WTC11 (cell line): ENCODE results near the gene TXNRD1. TPM values are rescaled to one million over a fixed set of nuclear protein-coding genes. Genes with fewer than 3 reads are reported as not detected.

Source experiments
- ATAC-seq: fragments of 200-7000 bp; cut with Tn5 transposase; 2 replicates; pipeline ENCODE4 v1.10.0; 2021; ENCODE audit warnings: mild to moderate bottlenecking, moderate library complexity
- CTCF ChIA-PET: fragments of 300-600 bp; sonication (Branson Sonifier 250); formaldehyde crosslinking; loops from one replicate; lab custom pipeline; 2021; ENCODE audit warnings: antibody characterized with exemption; lab: Charles Lee
- POLR2A ChIA-PET: fragments of 350-600 bp; sonication (Branson Sonifier 250); formaldehyde crosslinking; loops from one replicate; lab custom pipeline; 2021; ENCODE audit warnings: antibody characterized with exemption; lab: Charles Lee
- DNase-seq: peaks from one replicate; pipeline ENCODE4 v3.0.0; 2021; ENCODE audit warnings: low spot score
- H3K27ac Mint-ChIP-seq: 2 replicates; pipeline ENCODE4 v1.8.0; 2021; ENCODE audit warnings: mixed read lengths
- H3K27me3 Mint-ChIP-seq: 2 replicates; pipeline ENCODE4 v1.8.0; 2021; ENCODE audit warnings: low read depth, mild to moderate bottlenecking, moderate library complexity, mixed read lengths
- H3K36me3 Mint-ChIP-seq: 2 replicates; pipeline ENCODE4 v1.8.0; 2021; ENCODE audit warnings: mixed read lengths
- H3K4me1 Mint-ChIP-seq: 2 replicates; pipeline ENCODE4 v1.8.0; 2022; ENCODE audit warnings: mixed read lengths
- H3K4me3 Mint-ChIP-seq: 2 replicates; pipeline ENCODE4 v1.8.0; 2021; ENCODE audit warnings: mild to moderate bottlenecking, moderate library complexity, mixed read lengths
- H3K9me3 Mint-ChIP-seq: 2 replicates; pipeline ENCODE4 v1.8.0; 2021; ENCODE audit warnings: mixed read lengths
- ATF6 ChIP-seq: sonication (generic); formaldehyde crosslinking; IDR thresholded peaks from 2 replicates; pipeline ENCODE4 v1.8.1; 2023; ENCODE audit warnings: mild to moderate bottlenecking, missing genetic modification reagents
- CDX4 ChIP-seq: fragments of 250-450 bp; sonication (Bioruptor Pico); IDR thresholded peaks from 2 replicates; pipeline ENCODE4 v1.9.0; 2021; ENCODE audit warnings: moderate library complexity, mild to moderate bottlenecking, inconsistent platforms, borderline replicate concordance
- CREB1 ChIP-seq: sonication (generic); formaldehyde crosslinking; IDR thresholded peaks from 2 replicates; pipeline ENCODE4 v1.8.0; 2023; ENCODE audit warnings: mild to moderate bottlenecking, missing genetic modification reagents
- ELF4 ChIP-seq: sonication (generic); formaldehyde crosslinking; IDR thresholded peaks from 2 replicates; pipeline ENCODE4 v1.8.1; 2022; ENCODE audit warnings: low read depth, mild to moderate bottlenecking, moderate library complexity, missing genetic modification reagents
- ERG ChIP-seq: fragments of 250-450 bp; sonication (Bioruptor Pico); IDR thresholded peaks from 2 replicates; pipeline ENCODE4 v1.8.0; 2021; ENCODE audit warnings: mild to moderate bottlenecking
- FOXK1 ChIP-seq: sonication (generic); formaldehyde crosslinking; IDR thresholded peaks from 2 replicates; pipeline ENCODE4 v1.8.0; 2022; ENCODE audit warnings: mild to moderate bottlenecking, moderate library complexity, missing genetic modification reagents
- FOXP1 ChIP-seq: sonication (generic); formaldehyde crosslinking; IDR thresholded peaks from 2 replicates; pipeline ENCODE4 v1.8.0; 2022; ENCODE audit warnings: missing genetic modification reagents, mild to moderate bottlenecking, moderate library complexity, borderline replicate concordance
- FOXP4 ChIP-seq: sonication (generic); formaldehyde crosslinking; IDR thresholded peaks from 2 replicates; pipeline ENCODE4 v1.8.0; 2022; ENCODE audit warnings: mild to moderate bottlenecking, missing genetic modification reagents
- JUN ChIP-seq: sonication (generic); formaldehyde crosslinking; IDR thresholded peaks from 2 replicates; pipeline ENCODE4 v1.8.0; 2023; ENCODE audit warnings: mild to moderate bottlenecking, missing genetic modification reagents
- MXD4 ChIP-seq: fragments of 250-450 bp; sonication (Bioruptor Pico); IDR thresholded peaks from 2 replicates; pipeline ENCODE4 v1.8.0; 2021; ENCODE audit warnings: mild to moderate bottlenecking, moderate library complexity, borderline replicate concordance
- PRRX2 ChIP-seq: fragments of 250-450 bp; sonication (Bioruptor Pico); IDR thresholded peaks from 2 replicates; pipeline ENCODE4 v1.8.0; 2021; ENCODE audit warnings: mild to moderate bottlenecking
- TEAD1 ChIP-seq: sonication (generic); formaldehyde crosslinking; IDR thresholded peaks from 2 replicates; pipeline ENCODE4 v1.8.0; 2022; ENCODE audit warnings: mild to moderate bottlenecking, missing genetic modification reagents
- USF1 ChIP-seq: sonication (generic); formaldehyde crosslinking; IDR thresholded peaks from 2 replicates; pipeline ENCODE4 v1.8.0; 2022; ENCODE audit warnings: mild to moderate bottlenecking, missing genetic modification reagents
- total RNA-seq: library from RNA; stranded (reverse); gene quantifications from 3 replicates; pipeline ENCODE4 v1.2.3, GENCODE V29; 2021
- TF ChIP-seq, protein P1 (sequence below): sonication (generic); formaldehyde crosslinking; IDR thresholded peaks from 2 replicates; pipeline ENCODE4 v1.8.1; 2022; ENCODE audit warnings: low read depth, missing genetic modification reagents, borderline replicate concordance
- TF ChIP-seq, protein P2 (sequence below): fragments of 250-450 bp; sonication (Bioruptor Pico); IDR thresholded peaks from 2 replicates; pipeline ENCODE4 v1.9.0; 2021; ENCODE audit warnings: mild to moderate bottlenecking, borderline replicate concordance
- TF ChIP-seq, protein P3 (sequence below): fragments of 250-450 bp; sonication (Bioruptor Pico); IDR thresholded peaks from 2 replicates; pipeline ENCODE4 v1.9.0; 2021; ENCODE audit warnings: mild to moderate bottlenecking
- TF ChIP-seq, protein P4 (sequence below): sonication (generic); formaldehyde crosslinking; IDR thresholded peaks from 2 replicates; pipeline ENCODE4 v1.8.0; 2022; ENCODE audit warnings: mild to moderate bottlenecking, missing genetic modification reagents

Gene TXNRD1
- total RNA-seq, 1 experiment from 2014 or later: 113 TPM

DNA sequence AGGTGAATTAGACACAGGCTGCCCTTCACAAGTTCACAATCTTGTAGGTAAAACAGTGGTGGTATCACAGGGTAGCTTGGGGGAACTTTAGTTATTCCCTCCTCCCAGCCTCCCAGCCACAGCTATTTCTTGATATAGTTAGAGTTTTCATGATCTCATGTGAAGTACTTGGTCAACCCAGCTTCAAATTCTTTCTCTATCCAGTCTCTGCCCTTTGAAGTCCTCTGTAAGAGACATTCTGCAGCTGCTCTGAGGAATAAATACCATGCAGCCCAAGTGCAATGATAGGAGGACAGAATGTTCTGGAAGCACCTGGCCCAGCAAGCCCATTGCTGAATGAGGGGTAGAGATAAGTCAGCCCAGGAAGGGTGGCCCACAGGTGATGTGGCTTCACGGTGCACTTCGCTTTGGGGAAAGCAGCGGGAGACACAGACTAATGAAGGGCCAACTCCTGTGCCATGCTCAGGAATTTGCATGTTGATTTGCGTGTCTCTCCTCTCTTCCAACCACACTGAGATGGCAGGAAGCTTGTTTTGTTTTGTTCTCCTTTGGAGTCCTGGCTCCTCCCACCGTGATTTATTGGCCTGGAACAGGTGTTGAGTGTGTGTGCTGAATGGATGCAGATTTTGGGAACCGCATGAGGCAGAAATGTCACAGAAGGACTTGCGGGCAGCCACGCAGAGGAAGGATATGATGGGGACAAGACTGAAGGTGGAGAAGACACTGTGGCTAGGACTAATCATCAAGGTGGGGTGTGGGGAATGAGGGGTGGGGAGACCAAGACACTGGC is 8.0 kb upstream of the TXNRD1 start:
- TF ChIP-seq ERG (no peak), FOXP1 (CRISPR knock-in tag) (no peak), MXD4 (no peak), TEAD1 (CRISPR knock-in tag) (no peak), CREB1 (CRISPR knock-in tag) (no peak), USF1 (CRISPR knock-in tag) (no peak), PRRX2 (no peak), JUN (CRISPR knock-in tag) (no peak), ATF6 (no peak), FOXP4 (CRISPR knock-in tag) (no peak), ELF4 (CRISPR knock-in tag) (no peak), FOXK1 (CRISPR knock-in tag) (no peak), CDX4 (CRISPR knock-in tag) (no peak)
- TF ChIP-seq, protein P1, sequence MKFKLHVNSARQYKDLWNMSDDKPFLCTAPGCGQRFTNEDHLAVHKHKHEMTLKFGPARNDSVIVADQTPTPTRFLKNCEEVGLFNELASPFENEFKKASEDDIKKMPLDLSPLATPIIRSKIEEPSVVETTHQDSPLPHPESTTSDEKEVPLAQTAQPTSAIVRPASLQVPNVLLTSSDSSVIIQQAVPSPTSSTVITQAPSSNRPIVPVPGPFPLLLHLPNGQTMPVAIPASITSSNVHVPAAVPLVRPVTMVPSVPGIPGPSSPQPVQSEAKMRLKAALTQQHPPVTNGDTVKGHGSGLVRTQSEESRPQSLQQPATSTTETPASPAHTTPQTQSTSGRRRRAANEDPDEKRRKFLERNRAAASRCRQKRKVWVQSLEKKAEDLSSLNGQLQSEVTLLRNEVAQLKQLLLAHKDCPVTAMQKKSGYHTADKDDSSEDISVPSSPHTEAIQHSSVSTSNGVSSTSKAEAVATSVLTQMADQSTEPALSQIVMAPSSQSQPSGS (CRISPR knock-in tag): no peak
- TF ChIP-seq, protein P2, sequence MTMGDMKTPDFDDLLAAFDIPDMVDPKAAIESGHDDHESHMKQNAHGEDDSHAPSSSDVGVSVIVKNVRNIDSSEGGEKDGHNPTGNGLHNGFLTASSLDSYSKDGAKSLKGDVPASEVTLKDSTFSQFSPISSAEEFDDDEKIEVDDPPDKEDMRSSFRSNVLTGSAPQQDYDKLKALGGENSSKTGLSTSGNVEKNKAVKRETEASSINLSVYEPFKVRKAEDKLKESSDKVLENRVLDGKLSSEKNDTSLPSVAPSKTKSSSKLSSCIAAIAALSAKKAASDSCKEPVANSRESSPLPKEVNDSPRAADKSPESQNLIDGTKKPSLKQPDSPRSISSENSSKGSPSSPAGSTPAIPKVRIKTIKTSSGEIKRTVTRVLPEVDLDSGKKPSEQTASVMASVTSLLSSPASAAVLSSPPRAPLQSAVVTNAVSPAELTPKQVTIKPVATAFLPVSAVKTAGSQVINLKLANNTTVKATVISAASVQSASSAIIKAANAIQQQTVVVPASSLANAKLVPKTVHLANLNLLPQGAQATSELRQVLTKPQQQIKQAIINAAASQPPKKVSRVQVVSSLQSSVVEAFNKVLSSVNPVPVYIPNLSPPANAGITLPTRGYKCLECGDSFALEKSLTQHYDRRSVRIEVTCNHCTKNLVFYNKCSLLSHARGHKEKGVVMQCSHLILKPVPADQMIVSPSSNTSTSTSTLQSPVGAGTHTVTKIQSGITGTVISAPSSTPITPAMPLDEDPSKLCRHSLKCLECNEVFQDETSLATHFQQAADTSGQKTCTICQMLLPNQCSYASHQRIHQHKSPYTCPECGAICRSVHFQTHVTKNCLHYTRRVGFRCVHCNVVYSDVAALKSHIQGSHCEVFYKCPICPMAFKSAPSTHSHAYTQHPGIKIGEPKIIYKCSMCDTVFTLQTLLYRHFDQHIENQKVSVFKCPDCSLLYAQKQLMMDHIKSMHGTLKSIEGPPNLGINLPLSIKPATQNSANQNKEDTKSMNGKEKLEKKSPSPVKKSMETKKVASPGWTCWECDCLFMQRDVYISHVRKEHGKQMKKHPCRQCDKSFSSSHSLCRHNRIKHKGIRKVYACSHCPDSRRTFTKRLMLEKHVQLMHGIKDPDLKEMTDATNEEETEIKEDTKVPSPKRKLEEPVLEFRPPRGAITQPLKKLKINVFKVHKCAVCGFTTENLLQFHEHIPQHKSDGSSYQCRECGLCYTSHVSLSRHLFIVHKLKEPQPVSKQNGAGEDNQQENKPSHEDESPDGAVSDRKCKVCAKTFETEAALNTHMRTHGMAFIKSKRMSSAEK: no peak
- TF ChIP-seq, protein P3, sequence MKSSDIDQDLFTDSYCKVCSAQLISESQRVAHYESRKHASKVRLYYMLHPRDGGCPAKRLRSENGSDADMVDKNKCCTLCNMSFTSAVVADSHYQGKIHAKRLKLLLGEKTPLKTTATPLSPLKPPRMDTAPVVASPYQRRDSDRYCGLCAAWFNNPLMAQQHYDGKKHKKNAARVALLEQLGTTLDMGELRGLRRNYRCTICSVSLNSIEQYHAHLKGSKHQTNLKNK (CRISPR knock-in tag): no peak
- TF ChIP-seq, protein P4, sequence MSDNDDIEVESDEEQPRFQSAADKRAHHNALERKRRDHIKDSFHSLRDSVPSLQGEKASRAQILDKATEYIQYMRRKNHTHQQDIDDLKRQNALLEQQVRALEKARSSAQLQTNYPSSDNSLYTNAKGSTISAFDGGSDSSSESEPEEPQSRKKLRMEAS (CRISPR knock-in tag): no peak
- DNase-seq: no peak
- ChIA-PET POLR2A (no interaction called here), CTCF (no interaction called here)
- no peak; the same call in none of the 2 replicates for ATAC-seq
- H3K36me3 Mint-ChIP-seq: no peaks in the 10 kb centered on the region
- no peaks in the 10 kb centered on the region for H3K27me3 Mint-ChIP-seq
- H3K9me3 Mint-ChIP-seq: no peaks in the 10 kb centered on the region
- H3K4me3 Mint-ChIP-seq: no peak overlapping the region
- peaks cover 16% of the 10 kb centered on the region for H3K4me1 Mint-ChIP-seq
- no peak overlapping the region for H3K27ac Mint-ChIP-seq
